WERI-Rb-1 (cell line): Measurements from ENCODE around the gene DDR1.
A peak's percentile ranks its signal among the peaks of the same experiment; 100 is the strongest.

ENCODE experiments used
- DNase-seq: peaks from one replicate; pipeline ENCODE4 v3.0.0-alpha.2; 2020
- H3K27ac ChIP-seq: fragments of 250-450 bp; sonication (Bioruptor Pico); 2 replicates; pipeline ENCODE4 v1.5.1; 2020; ENCODE audit warnings: mild to moderate bottlenecking, moderate library complexity
- H3K27me3 ChIP-seq: fragments of 250-450 bp; sonication (Bioruptor Pico); 2 replicates; pipeline ENCODE4 v1.5.1; 2021; ENCODE audit warnings: mild to moderate bottlenecking, low read depth, moderate library complexity; ENCODE audit not compliant: insufficient read depth, severe bottlenecking
- H3K36me3 ChIP-seq: fragments of 250-450 bp; sonication (Bioruptor Pico); 2 replicates; pipeline ENCODE4 v1.5.1; 2020; ENCODE audit warnings: mild to moderate bottlenecking, moderate library complexity
- H3K4me3 ChIP-seq: 2 replicates; pipeline ENCODE4 v1.5.1; 2011; ENCODE audit warnings: low read depth, mild to moderate bottlenecking, control low read depth, low read length
- H3K9me3 ChIP-seq: fragments of 250-450 bp; sonication (Bioruptor Pico); 2 replicates; pipeline ENCODE4 v1.5.1; 2021; ENCODE audit warnings: mild to moderate bottlenecking, moderate library complexity; ENCODE audit not compliant: severe bottlenecking
- TF ChIP-seq, protein P1 (sequence below): IDR thresholded peaks from 2 replicates; pipeline ENCODE4 v1.5.1; 2011; ENCODE audit warnings: low read depth, mild to moderate bottlenecking, control low read depth, inconsistent platforms, low read length

Gene DDR1

GRCh38 chr6:30882759-30883684 lies 1.3 kb upstream of the DDR1 start:
- Histone ChIP-seq H3K27ac (peak overlapping the region; percentile 84), H3K4me3 (peak overlapping the region; percentile 58), H3K9me3 (no peaks in the 10 kb centered on the region), H3K27me3 (no peaks in the 10 kb centered on the region), H3K36me3 (peaks cover 4% of the 10 kb centered on the region)
- TF ChIP-seq, protein P1, sequence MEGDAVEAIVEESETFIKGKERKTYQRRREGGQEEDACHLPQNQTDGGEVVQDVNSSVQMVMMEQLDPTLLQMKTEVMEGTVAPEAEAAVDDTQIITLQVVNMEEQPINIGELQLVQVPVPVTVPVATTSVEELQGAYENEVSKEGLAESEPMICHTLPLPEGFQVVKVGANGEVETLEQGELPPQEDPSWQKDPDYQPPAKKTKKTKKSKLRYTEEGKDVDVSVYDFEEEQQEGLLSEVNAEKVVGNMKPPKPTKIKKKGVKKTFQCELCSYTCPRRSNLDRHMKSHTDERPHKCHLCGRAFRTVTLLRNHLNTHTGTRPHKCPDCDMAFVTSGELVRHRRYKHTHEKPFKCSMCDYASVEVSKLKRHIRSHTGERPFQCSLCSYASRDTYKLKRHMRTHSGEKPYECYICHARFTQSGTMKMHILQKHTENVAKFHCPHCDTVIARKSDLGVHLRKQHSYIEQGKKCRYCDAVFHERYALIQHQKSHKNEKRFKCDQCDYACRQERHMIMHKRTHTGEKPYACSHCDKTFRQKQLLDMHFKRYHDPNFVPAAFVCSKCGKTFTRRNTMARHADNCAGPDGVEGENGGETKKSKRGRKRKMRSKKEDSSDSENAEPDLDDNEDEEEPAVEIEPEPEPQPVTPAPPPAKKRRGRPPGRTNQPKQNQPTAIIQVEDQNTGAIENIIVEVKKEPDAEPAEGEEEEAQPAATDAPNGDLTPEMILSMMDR, result no peak
- peak; percentile 91 for DNase-seq

GRCh38 chr6:30884521-30885480 lies 482 bp downstream of the DDR1 start:
- TF ChIP-seq, protein P1, result 0 out of 2 replicates have a peak, but pooled peaks have one; percentile 26
- peak overlapping the region; percentile 84 for H3K27ac ChIP-seq
- H3K27me3 ChIP-seq, result no peaks in the 10 kb centered on the region
- peak overlapping the region; percentile 58 for H3K4me3 ChIP-seq
- H3K36me3 ChIP-seq, result peaks cover 17% of the 10 kb centered on the region
- peak; percentile 72 for DNase-seq
- no peaks in the 10 kb centered on the region for H3K9me3 ChIP-seq

- Histone ChIP-seq H3K36me3 (peaks cover 24% of the 10 kb centered on the region), H3K27ac (peak overlapping the region; percentile 84), H3K27me3 (no peaks in the 10 kb centered on the region), H3K9me3 (no peaks in the 10 kb centered on the region), H3K4me3 (peak overlapping the region; percentile 58)
- no peak for DNase-seq
- TF ChIP-seq, protein P1, result no peak
Observed at GRCh38 chr6:30885481-30885998, 1.2 kb downstream of the DDR1 start.

- peak; percentile 83 for DNase-seq
- H3K9me3 ChIP-seq, result no peaks in the 10 kb centered on the region
- peak overlapping the region; percentile 46 for H3K27ac ChIP-seq
- no peaks in the 10 kb centered on the region for H3K27me3 ChIP-seq
- peak overlapping the region; percentile 5; the same call in 1 of the 2 replicates for H3K4me3 ChIP-seq
- TF ChIP-seq, protein P1, result no peak
- peaks cover 31% of the 10 kb centered on the region for H3K36me3 ChIP-seq
Observed at GRCh38 chr6:30885999-30886896, 1.9 kb downstream of the DDR1 start.

- no peak overlapping the region for H3K27ac ChIP-seq
- peaks cover 38% of the 10 kb centered on the region for H3K36me3 ChIP-seq
- no peak for DNase-seq
- no peaks in the 10 kb centered on the region for H3K9me3 ChIP-seq
- H3K4me3 ChIP-seq, result no peak overlapping the region
- TF ChIP-seq, protein P1, result no peak
- no peaks in the 10 kb centered on the region for H3K27me3 ChIP-seq
Observed at GRCh38 chr6:30886897-30887255, 2.6 kb downstream of the DDR1 start.
